NCI-H524 (cell line): ENCODE measurements around the gene CD53.
"Not testable (repeated sequence)": the region's sequence is repeated elsewhere in the genome, so short reads cannot be mapped to it uniquely, and the experiment has no call there.

Experiments used
- DNase-seq, 2 experiments: peaks; one replicate each; lab custom pipeline; 2025; lab: John Stamatoyannopoulos, UW

The CD53 gene

DNA sequence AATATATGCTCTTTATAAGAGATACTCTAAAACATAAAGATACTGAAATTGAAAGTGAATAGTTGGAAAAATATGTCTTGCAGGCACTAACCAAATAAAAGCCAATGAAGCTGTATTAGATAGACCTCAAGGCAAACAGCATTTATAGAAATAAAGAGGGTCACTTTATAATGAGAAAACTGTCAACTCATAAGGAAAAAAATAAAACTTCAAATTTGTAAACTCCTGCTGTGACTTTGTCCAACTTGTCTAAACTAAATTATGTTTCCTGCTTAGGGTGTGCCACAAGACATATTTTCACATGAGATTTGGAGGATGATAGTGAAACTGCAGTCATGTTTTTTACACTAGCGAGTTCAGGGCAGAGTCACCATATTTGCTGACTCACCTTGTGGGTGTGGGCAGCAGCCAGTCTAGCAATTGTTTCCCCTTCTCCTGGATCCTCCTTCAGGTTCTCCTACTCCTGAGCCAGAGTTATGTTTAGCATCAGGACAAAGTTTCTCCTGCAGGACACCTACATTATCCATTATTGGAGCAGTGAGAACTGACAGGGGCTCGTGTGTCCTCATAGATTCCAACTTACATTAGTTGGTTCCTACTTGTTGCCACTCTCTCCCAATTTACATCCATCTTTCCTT, 43.8 kb downstream of the CD53 start:
- DNase-seq = no peak

DNA sequence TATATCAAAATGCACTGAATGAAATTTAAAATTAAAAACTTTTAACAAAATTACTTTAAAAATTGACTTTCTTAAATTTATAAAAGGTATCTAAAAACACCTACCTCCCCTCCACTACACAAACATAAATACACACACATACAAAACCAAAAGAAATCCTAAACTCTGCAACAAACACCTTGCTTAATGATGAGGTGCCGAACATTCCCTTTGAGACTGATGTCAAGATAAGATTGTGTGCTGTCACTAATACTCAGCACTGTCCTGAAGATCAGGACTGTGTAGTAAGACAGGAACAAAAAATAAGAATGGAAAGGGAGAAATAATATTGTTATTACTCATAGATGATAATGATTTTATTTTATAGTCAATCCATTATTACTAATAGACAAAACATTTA, 45.1 kb downstream of the CD53 start:
- no peak for DNase-seq

DNA sequence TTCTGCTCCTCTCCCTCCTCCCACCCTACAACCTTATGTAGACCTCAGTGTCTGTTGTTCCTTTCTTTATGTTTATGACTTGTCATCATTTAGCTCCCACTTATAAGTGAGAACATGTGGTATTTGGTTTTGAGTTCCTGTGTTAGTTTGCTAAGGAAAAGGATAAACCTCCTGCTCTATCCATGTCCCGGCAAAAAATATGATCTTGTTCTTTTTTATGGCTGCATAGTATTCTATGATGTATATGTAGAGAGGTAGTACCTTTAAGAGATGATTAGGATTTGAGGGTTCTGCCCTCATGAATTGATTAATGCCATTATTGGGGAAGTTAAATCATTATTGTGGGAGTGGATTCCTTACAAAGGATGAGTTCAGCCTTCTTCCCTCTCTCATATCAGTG, 49.0 kb downstream of the CD53 start:
- no peak for DNase-seq

DNA sequence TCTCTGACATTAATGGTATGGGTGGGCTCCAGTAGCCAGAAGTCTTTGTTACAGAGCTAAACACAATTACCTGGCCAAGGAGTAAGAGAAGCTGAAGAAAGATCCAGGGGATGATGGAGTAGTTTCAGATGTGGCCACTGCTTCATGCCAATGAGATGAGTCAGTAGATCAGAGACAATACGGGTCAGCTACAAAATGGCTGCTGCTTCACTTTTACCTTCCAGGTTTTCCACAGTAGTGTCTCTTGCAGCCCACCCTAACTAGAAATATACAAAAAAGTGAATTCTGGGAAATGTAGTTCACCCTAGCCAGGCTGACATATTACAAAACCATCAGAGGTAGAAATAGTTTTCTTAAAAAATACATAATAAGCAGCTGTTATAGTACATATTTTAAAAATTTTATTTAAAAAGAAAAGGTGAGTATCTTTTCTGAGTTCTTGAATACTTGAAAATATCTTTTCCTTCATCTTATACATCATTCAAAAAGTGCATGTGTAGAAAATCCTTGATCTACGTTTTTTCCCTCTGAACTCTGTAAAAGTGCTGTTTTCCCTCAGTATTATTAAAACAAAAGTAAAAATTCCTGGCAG, 54.6 kb downstream of the CD53 start:
- DNase-seq = no peak

DNA sequence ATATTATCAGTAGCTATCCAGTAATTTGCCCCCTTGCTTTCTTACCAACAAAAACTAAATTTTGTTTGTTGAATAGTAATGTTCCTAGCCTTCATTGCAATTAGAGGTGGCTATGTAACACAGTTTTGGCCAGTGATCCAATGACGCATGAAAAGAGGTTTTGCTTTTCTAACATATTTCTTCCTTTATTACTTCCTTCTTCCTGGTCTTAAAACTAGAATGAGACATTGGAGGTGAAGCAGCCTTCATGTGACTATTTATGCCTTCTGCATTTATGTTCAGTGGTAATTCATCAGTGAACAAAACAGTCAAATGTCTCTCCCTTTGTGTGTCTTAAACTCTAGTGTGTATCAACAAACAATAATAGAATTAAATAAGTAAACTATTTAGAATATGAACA, 55.2 kb downstream of the CD53 start:
- no peak for DNase-seq

DNA sequence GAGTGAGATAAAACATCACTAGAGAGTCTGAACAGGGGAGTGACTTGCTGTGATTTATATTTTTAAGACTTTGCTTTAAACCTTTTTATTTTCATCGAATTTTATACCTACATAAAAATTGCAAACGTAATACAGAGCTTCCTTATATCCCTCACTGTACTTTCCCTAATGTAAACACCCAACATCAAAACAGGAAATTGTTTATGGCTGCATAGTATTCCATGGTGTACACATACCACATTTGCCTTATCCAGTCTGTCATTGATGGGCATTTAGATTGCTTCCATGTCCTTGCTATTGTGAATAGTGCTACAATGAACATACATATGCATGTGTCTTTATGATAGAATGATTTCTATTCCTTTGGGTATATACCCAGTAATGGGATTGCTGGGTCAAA, 56.0 kb downstream of the CD53 start:
- no peak for DNase-seq

DNA sequence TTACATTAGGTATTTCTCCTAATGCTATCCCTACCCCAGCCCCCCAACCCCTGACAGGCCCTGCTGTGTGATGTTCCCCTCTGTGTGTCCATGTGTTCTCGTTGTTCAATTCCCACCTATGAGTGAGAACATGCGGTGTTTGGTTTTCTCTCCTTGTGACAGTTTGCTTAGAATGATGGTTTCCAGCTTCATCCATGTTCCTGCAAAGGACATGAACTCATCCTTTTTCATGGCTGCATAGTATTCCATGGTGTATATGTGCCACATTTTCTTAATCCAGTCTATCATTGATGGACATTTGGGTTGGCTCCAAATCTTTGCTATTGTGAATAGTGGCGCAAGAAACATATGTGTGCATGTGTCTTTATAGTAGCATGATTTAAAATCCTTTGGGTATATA, 58.1 kb downstream of the CD53 start:
- DNase-seq = not testable (repeated sequence)

DNA sequence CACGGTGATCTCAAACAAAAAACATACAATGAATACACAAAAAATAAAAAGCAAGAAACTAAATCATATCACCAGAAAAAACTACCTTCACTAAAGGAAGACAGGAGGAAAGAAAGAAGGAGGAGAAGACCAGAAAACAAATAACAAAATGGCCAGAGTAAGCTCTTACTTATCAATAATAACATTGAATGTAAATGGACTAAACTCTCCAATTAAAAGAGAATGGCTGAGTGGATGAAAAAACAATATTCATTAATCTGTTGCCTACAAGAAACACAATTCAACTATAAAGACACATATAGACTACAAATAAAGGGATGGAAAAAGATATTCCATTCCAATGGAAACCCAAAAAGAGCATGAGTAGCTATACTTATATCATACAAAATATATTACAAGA, 63.6 kb downstream of the CD53 start:
- no peak for DNase-seq

DNA sequence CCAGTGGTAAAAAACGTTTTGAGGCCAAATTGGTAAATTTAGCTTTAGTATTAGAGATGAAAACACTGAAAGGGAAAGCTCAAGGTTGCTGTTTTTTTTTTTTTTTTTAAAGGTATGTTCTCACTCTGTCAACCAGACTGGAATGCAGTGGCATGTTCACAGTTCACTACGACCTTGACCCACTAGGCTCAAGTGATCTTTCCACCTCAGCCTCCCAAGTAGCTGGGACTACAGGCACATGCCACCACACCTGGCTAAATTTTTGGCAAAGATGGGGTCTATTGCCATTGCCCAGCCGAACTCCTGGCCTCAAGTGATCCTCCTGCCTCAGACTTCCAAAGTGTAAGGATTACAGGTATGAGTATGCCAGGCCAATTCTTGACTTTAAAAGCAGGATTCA, 71.9 kb downstream of the CD53 start:
- no peak for DNase-seq

DNA sequence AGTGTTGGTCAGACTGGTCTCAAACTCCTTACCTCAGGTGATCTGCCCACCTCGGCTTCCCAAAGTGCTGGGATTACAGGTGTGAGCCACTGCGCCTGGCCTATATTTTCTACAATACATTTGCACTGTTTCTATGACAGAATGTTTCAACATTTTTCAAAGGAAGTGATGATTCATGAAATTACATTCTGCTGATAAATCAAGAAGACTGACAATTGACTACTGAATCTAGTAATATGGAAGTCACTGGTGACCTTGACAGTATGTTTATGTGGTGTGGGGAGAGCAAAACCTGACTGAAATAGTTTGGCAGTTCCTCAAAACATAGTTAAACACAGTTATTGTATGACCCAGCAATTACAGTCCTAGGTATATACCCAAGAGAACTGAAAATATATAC, 72.7 kb downstream of the CD53 start:
- no peak for DNase-seq

DNA sequence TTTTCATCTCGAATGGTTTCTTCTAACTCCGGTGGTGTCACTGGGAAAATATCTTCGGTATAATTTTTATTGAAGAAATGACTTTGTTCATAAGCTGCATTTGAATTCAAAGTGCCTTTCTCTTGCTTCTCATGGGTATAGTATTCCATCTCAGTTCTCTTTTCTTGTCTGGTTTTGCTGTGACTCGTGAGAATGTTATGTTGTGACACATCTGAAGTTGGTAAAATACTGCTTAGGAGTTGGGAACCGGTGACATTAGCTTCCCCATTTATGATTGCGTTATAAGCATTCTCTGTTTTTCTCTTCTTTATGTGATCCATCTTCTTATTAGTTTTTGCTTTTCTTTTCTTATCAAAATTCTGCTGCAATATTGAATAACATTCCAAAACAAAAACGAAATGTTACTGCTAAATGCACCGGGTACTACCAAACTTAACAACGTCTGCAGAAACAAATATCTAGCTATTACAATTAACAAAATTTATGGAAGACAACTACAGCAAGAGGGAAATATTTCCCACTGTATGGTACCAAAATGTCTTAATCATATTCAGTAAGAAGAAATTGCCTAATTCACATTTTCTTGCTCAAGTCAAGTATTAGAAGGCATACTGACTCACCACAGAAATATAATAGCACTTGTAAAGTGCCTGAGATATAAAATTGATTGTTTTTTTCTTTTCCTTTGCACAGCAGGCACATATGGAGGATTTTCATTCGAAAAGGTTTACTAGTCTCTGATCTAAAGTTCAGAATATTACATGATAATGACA, 75.3 kb downstream of the CD53 start:
- no peak for DNase-seq
